SK-N-SH (cell line): ENCODE measurements around the gene TEX19. TPM values are rescaled to one million over a fixed set of nuclear protein-coding genes. Genes with fewer than 3 reads are reported as not detected.

Source experiments
- CTCF ChIA-PET: fragments of 300-600, 350-600 bp; formaldehyde crosslinking; extraction: SDS; loops from one replicate; lab custom pipeline; 2021; lab: Yijun Ruan, JAX
- POLR2A ChIA-PET: fragments of 350-600 bp; sonication (Branson Sonifier 250); formaldehyde crosslinking; extraction: SDS; loops from one replicate; lab custom pipeline; 2020; ENCODE audit warnings: antibody characterized with exemption, inconsistent platforms; lab: Yijun Ruan, JAX
- DNase-seq: peaks from one replicate; pipeline ENCODE4 v3.0.0; 2012
- H2AFZ ChIP-seq: fragments of 200-600 bp; sonication (generic); 2 replicates; pipeline ENCODE4 v1.8.1; 2016; ENCODE audit warnings: antibody characterized with exemption, mild to moderate bottlenecking, low read depth
- H3F3A ChIP-seq: fragments of 200-600 bp; sonication (generic); replicated peaks from 2 replicates; pipeline ENCODE3; 2016; ENCODE audit warnings: antibody characterized with exemption, mild to moderate bottlenecking; ENCODE audit not compliant: insufficient read depth
- H3K27ac ChIP-seq, 2 experiments: fragments of 200-500 bp in 1 of 2; fragments of 200-600 bp in 1 of 2; sonication (Bioruptor generic) in 1 of 2; sonication (generic), shearing (Covaris generic) in 1 of 2; 2 replicates each; pipeline versions ENCODE4 v1.5.1 to v1.6.1; 2014 to 2016; ENCODE audit warnings: low read depth in 2 of 2, inconsistent platforms in 1 of 2, low read length in 1 of 2, mild to moderate bottlenecking in 1 of 2, mixed read lengths in 1 of 2
- H3K27me3 ChIP-seq: fragments of 200-600 bp; sonication (generic), shearing (Covaris generic); 2 replicates; pipeline ENCODE4 v1.6.1; 2016; ENCODE audit warnings: mixed run types; ENCODE audit not compliant: insufficient read depth
- H3K36me3 ChIP-seq, 2 experiments: fragments of 200-500 bp in 1 of 2; fragments of 200-600 bp in 1 of 2; sonication (Bioruptor generic) in 1 of 2; sonication (generic) in 1 of 2; replicated peaks in 1 of 2; 2 replicates each; pipeline versions ENCODE3 to v1.5.1; 2014 to 2016; ENCODE audit warnings: low read length in 1 of 2, mild to moderate bottlenecking in 1 of 2; ENCODE audit not compliant: insufficient read depth in 2 of 2, control insufficient read depth in 1 of 2
- H3K4me1 ChIP-seq, 2 experiments: fragments of 200-500 bp in 1 of 2; fragments of 200-600 bp in 1 of 2; sonication (Bioruptor generic) in 1 of 2; sonication (generic), shearing (Covaris generic) in 1 of 2; 2 replicates each; pipeline versions ENCODE4 v1.5.1 to v1.6.1; 2014 to 2016; ENCODE audit warnings: low read depth in 1 of 2, low read length in 1 of 2, mixed run types in 1 of 2; ENCODE audit not compliant: insufficient read depth in 2 of 2, control insufficient read depth in 1 of 2
- H3K4me2 ChIP-seq: fragments of 200-600 bp; sonication (generic), shearing (Covaris generic); 2 replicates; pipeline ENCODE4 v1.6.1; 2017; ENCODE audit warnings: mixed run types
- H3K4me3 ChIP-seq, 2 experiments: fragments of 200-500 bp in 1 of 2; fragments of 200-600 bp in 1 of 2; sonication (Bioruptor generic) in 1 of 2; sonication (generic), shearing (Covaris generic) in 1 of 2; 2 replicates each; pipeline versions ENCODE4 v1.5.1 to v1.8.1; 2014 to 2016; ENCODE audit warnings: low read depth in 2 of 2, inconsistent platforms in 1 of 2, low read length in 1 of 2, mild to moderate bottlenecking in 1 of 2, mixed read lengths in 1 of 2, moderate library complexity in 1 of 2
- H3K79me2 ChIP-seq: fragments of 200-600 bp; sonication (generic); 2 replicates; pipeline ENCODE4 v1.8.1; 2017; ENCODE audit warnings: mild to moderate bottlenecking; ENCODE audit not compliant: insufficient read depth
- H3K9ac ChIP-seq: fragments of 200-600 bp; sonication (generic); 2 replicates; pipeline ENCODE4 v1.6.1; 2017; ENCODE audit warnings: mixed run types
- H3K9me2 ChIP-seq: fragments of 200-600 bp; sonication (generic); 2 replicates; pipeline ENCODE4 v1.6.1; 2017; ENCODE audit warnings: mixed run types
- H3K9me3 ChIP-seq: fragments of 200-600 bp; sonication (generic); 2 replicates; pipeline ENCODE4 v1.6.1; 2017; ENCODE audit warnings: mixed run types, mild to moderate bottlenecking, moderate library complexity
- H4K20me1 ChIP-seq: fragments of 200-600 bp; sonication (generic); 2 replicates; pipeline ENCODE4 v1.6.1; 2017; ENCODE audit warnings: mild to moderate bottlenecking, mixed run types; ENCODE audit not compliant: insufficient read depth
- ELF1 ChIP-seq: IDR thresholded peaks from 2 replicates; pipeline ENCODE4 v1.4.0; 2012
- EZH2phosphoT487 ChIP-seq: fragments of 200-600 bp; sonication (generic); IDR thresholded peaks from 2 replicates; pipeline ENCODE4 v1.6.1; 2017; ENCODE audit warnings: low read depth, mixed run types, mild to moderate bottlenecking, antibody characterized with exemption, moderate library complexity, borderline replicate concordance
- FOSL2 ChIP-seq: IDR thresholded peaks from 2 replicates; pipeline ENCODE4 v1.4.0; 2012; ENCODE audit warnings: low read depth, mild to moderate bottlenecking, moderate library complexity, borderline replicate concordance
- GABPA ChIP-seq: IDR thresholded peaks from 2 replicates; pipeline ENCODE4 v1.4.0; 2012; ENCODE audit warnings: low read depth, mild to moderate bottlenecking
- JUND ChIP-seq: IDR thresholded peaks from 2 replicates; pipeline ENCODE4 v1.4.0; 2012
- NFIC ChIP-seq: IDR thresholded peaks from 2 replicates; pipeline ENCODE4 v1.4.0; 2012; ENCODE audit warnings: borderline replicate concordance
- NRF1 ChIP-seq: IDR thresholded peaks from 2 replicates; pipeline ENCODE4 v1.6.1; 2012; ENCODE audit warnings: low read depth, mild to moderate bottlenecking, low read length
- RCOR1 ChIP-seq: fragments of 150-350 bp; IDR thresholded peaks from 2 replicates; pipeline ENCODE4 v1.6.1; 2017; ENCODE audit warnings: antibody characterized with exemption, low read length
- RFX5 ChIP-seq: IDR thresholded peaks from 2 replicates; pipeline ENCODE4 v1.6.1; 2012; ENCODE audit warnings: mild to moderate bottlenecking, improper control_type of control experiment, low read length
- RXRA ChIP-seq: IDR thresholded peaks from 2 replicates; pipeline ENCODE4 v1.4.0; 2012; ENCODE audit warnings: low read depth, mild to moderate bottlenecking, borderline replicate concordance
- SIN3A ChIP-seq: IDR thresholded peaks from 2 replicates; pipeline ENCODE4 v1.6.1; 2012; ENCODE audit warnings: low read depth, mild to moderate bottlenecking, low read length, moderate library complexity, borderline replicate concordance
- SMC3 ChIP-seq: IDR thresholded peaks from 2 replicates; pipeline ENCODE4 v1.6.1; 2012; ENCODE audit warnings: low read depth, low read length, improper control_type of control experiment
- TEAD4 ChIP-seq: IDR thresholded peaks from 2 replicates; pipeline ENCODE4 v1.4.0; 2012; ENCODE audit warnings: mild to moderate bottlenecking, borderline replicate concordance; ENCODE audit not compliant: insufficient read depth
- WGBS: methylation state at CpG from one replicate; pipeline ENCODE4 v1.1.6; 2017; ENCODE audit warnings: low lambda C conversion rate; 5-methylcytosine and 5-hydroxymethylcytosine counted together
- polyA plus RNA-seq, 3 experiments: library from polyadenylated mRNA; depleted of rRNA; stranded (reverse); fragments of >200 nt; gene quantifications; 2 replicates each; pipeline ENCODE4 v1.2.3, GENCODE V29; 2012
- TF ChIP-seq, protein P1 (sequence below): fragments of 150-350 bp; IDR thresholded peaks from 2 replicates; pipeline ENCODE4 v1.6.1; 2017; ENCODE audit warnings: antibody characterized with exemption, low read length, low read depth, borderline replicate concordance
- TF ChIP-seq, protein P2 (sequence below): IDR thresholded peaks from 2 replicates; pipeline ENCODE4; 2012
- TF ChIP-seq, protein P3 (sequence below): IDR thresholded peaks from 2 replicates; pipeline ENCODE4 v1.4.0; 2012; ENCODE audit warnings: low read depth, borderline replicate concordance

Gene TEX19
- polyA plus RNA-seq, 1 of the 3 experiments (the other 2 are of a cell fraction): 0.10 TPM

DNA sequence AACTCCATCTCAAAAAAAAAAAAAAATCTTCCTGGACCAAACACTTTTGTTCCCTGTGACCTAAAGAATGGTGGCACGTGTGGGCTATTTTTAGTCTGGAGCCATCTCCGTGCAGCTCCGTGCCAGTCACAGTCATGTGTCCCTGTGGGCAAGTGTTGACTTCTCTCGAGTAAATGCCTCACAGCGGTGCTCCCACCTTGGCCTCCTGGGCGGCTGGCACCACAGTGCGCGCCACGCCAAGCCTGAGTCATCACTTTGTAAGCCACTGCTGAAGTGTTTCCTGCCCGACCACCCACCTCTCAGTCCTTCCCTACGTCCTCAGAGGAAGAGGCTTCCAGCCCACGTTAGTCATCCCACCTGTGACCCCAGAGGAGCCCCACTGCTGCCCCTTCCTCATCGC, 48.2 kb downstream of the TEX19 start:
- H3K9ac ChIP-seq: no peak overlapping the region
- H3K4me2 ChIP-seq: no peak overlapping the region
- H2AFZ ChIP-seq: no peak overlapping the region
- 74% methylated on average over 13 of the region's 13 CpGs for WGBS
- no peaks in the 10 kb centered on the region for H3K36me3 ChIP-seq
- peaks cover 5% of the 10 kb centered on the region for H3F3A ChIP-seq
- H3K79me2 ChIP-seq: peaks cover 4% of the 10 kb centered on the region; the same call in 1 of the 2 replicates
- no peaks in the 10 kb centered on the region for H3K4me1 ChIP-seq
- CTCF ChIA-PET: interaction anchor here (0.6 to 11.3 kb wide), 4 partner anchors 8 to 109 kb away, joined by 3 to 76 read pairs (median 6); partner anchors contain the start of gene TEX19
- no peak for DNase-seq
- no peaks in the 10 kb centered on the region for H3K27me3 ChIP-seq
- H3K9me2 ChIP-seq: no peaks in the 10 kb centered on the region
- TF ChIP-seq FOSL2: peak; percentile 42; the same call in 1 of the 2 replicates
- no peak for TF ChIP-seq RCOR1
- no peak overlapping the region for H3K4me3 ChIP-seq
- peaks cover 13% of the 10 kb centered on the region; the same call in 1 of the 2 replicates for H4K20me1 ChIP-seq
- POLR2A ChIA-PET: no interaction called here
- no peaks in the 10 kb centered on the region for H3K9me3 ChIP-seq
- H3K27ac ChIP-seq: no peak overlapping the region

DNA sequence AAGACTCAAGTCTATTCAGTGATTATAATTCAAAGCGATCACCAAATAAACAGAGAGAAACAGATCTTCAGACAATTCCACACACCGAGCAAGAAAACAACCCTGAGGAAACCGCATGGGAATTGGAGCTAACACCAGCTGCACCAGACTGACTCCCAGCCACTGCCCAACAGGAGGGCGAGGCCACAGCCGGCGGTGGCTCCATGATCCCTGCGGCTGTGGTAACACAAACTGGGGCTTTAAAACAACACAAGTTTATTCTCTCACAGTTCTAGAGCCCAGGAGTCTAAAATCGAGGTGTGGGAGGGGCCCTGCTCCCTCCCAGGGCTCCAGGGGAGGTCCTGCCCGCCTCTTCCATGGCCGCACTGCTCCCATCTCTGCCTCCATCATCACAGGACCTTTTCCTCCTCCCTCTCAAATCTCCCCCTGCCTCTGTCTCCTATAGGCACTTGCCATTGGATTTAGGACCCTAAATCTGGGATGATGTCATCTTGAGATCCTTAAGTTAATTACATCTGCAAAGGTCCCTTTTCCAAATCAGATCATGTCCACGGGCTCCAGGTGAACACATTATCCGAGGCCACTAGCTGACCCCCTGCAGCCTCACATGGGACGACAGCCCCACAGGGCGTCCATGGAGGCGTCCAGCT, 49.4 kb downstream of the TEX19 start:
- 93% methylated on average over 15 of the region's 15 CpGs for WGBS
- H3K79me2 ChIP-seq: peaks cover 4% of the 10 kb centered on the region; the same call in 1 of the 2 replicates
- H3F3A ChIP-seq: peaks cover 6% of the 10 kb centered on the region
- peaks cover 19% of the 10 kb centered on the region; the same call in 1 of the 2 replicates for H4K20me1 ChIP-seq
- no peak overlapping the region for H3K9ac ChIP-seq
- no peak for TF ChIP-seq SIN3A
- no peak for TF ChIP-seq RXRA
- TF ChIP-seq, protein P1, sequence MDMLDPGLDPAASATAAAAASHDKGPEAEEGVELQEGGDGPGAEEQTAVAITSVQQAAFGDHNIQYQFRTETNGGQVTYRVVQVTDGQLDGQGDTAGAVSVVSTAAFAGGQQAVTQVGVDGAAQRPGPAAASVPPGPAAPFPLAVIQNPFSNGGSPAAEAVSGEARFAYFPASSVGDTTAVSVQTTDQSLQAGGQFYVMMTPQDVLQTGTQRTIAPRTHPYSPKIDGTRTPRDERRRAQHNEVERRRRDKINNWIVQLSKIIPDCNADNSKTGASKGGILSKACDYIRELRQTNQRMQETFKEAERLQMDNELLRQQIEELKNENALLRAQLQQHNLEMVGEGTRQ: no peak
- no peak for TF ChIP-seq GABPA
- no peak for TF ChIP-seq RFX5
- no peak for TF ChIP-seq NFIC
- TF ChIP-seq ELF1: no peak
- no peaks in the 10 kb centered on the region for H3K27me3 ChIP-seq
- H3K27ac ChIP-seq: no peak overlapping the region
- H3K4me1 ChIP-seq: peaks cover 0 to 10% of the 10 kb centered on the region in 2 experiments; a peak in 1 of 4 replicates
- no peak overlapping the region for H3K4me2 ChIP-seq
- no peaks in the 10 kb centered on the region for H3K9me2 ChIP-seq
- ChIA-PET POLR2A (no interaction called here), CTCF (interaction anchor here (1.4 to 11.3 kb wide), 7 partner anchors 9 to 58 kb away, joined by 3 to 76 read pairs (median 7); partner anchors contain the start of genes HEXD and TEX19)
- no peak overlapping the region for H2AFZ ChIP-seq
- no peaks in the 10 kb centered on the region for H3K9me3 ChIP-seq
- no peak for DNase-seq
- H3K4me3 ChIP-seq: no peak overlapping the region
- H3K36me3 ChIP-seq: no peaks in the 10 kb centered on the region

DNA sequence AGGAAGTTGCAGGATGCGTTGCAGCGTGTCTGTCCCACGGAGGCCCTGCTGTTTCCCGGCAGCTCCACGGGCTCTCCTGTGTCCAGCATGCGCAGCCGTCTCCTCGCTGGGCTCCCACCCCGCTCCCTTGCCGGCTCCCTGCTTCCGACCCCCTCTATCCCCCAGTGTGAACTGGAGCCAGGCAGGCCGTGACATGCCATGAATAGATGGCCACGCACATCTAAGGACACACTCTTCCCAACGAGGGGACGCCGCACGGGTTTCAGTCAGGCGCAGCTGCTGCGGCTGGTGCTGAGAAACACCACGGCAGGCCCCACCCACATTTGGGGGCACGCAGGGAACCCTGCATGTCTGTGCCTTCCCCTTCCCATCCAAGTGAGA, 49.9 kb downstream of the TEX19 start:
- Histone ChIP-seq H2AFZ (no peak overlapping the region), H3K4me3 (no peak overlapping the region), H3K9me3 (no peaks in the 10 kb centered on the region), H3F3A (peaks cover 10% of the 10 kb centered on the region), H3K27me3 (no peaks in the 10 kb centered on the region), H4K20me1 (peaks cover 21% of the 10 kb centered on the region), H3K27ac (no peak overlapping the region), H3K36me3 (no peaks in the 10 kb centered on the region), H3K4me2 (no peak overlapping the region), H3K4me1 (peaks cover 0 to 10% of the 10 kb centered on the region in 2 experiments; a peak in 1 of 4 replicates), H3K9me2 (no peaks in the 10 kb centered on the region), H3K9ac (no peak overlapping the region), H3K79me2 (peaks cover 4% of the 10 kb centered on the region; the same call in 1 of the 2 replicates)
- ChIA-PET POLR2A (no interaction called here), CTCF (interaction anchor here (1.0 to 11.3 kb wide), 10 partner anchors 9 to 108 kb away, joined by 3 to 76 read pairs (median 6); partner anchors contain the start of genes HEXD and TEX19)
- 95% methylated on average over 21 of the region's 21 CpGs for WGBS
- DNase-seq: no peak
- TF ChIP-seq JUND (no peak), EZH2phosphoT487 (no peak), NRF1 (no peak), SMC3 (no peak), RFX5 (no peak), TEAD4 (no peak), RXRA (no peak)
- TF ChIP-seq, protein P2, sequence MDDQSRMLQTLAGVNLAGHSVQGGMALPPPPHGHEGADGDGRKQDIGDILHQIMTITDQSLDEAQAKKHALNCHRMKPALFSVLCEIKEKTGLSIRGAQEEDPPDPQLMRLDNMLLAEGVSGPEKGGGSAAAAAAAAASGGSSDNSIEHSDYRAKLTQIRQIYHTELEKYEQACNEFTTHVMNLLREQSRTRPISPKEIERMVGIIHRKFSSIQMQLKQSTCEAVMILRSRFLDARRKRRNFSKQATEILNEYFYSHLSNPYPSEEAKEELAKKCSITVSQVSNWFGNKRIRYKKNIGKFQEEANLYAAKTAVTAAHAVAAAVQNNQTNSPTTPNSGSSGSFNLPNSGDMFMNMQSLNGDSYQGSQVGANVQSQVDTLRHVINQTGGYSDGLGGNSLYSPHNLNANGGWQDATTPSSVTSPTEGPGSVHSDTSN: no peak
- TF ChIP-seq, protein P3, sequence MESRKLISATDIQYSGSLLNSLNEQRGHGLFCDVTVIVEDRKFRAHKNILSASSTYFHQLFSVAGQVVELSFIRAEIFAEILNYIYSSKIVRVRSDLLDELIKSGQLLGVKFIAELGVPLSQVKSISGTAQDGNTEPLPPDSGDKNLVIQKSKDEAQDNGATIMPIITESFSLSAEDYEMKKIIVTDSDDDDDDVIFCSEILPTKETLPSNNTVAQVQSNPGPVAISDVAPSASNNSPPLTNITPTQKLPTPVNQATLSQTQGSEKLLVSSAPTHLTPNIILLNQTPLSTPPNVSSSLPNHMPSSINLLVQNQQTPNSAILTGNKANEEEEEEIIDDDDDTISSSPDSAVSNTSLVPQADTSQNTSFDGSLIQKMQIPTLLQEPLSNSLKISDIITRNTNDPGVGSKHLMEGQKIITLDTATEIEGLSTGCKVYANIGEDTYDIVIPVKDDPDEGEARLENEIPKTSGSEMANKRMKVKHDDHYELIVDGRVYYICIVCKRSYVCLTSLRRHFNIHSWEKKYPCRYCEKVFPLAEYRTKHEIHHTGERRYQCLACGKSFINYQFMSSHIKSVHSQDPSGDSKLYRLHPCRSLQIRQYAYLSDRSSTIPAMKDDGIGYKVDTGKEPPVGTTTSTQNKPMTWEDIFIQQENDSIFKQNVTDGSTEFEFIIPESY: no peak
